Inferior parietal cortex (tissue), 1 donor: ENCODE data around the gene ARID5B.
"Not testable (repeated sequence)": the region's sequence is repeated elsewhere in the genome, so short reads cannot be mapped to it uniquely, and the experiment has no call there.

ENCODE experiments used
- DNase-seq: peaks from one replicate; pipeline ENCODE4 v3.0.0-alpha.2; 2016; ENCODE audit errors: extremely low spot score

The ARID5B gene

DNA sequence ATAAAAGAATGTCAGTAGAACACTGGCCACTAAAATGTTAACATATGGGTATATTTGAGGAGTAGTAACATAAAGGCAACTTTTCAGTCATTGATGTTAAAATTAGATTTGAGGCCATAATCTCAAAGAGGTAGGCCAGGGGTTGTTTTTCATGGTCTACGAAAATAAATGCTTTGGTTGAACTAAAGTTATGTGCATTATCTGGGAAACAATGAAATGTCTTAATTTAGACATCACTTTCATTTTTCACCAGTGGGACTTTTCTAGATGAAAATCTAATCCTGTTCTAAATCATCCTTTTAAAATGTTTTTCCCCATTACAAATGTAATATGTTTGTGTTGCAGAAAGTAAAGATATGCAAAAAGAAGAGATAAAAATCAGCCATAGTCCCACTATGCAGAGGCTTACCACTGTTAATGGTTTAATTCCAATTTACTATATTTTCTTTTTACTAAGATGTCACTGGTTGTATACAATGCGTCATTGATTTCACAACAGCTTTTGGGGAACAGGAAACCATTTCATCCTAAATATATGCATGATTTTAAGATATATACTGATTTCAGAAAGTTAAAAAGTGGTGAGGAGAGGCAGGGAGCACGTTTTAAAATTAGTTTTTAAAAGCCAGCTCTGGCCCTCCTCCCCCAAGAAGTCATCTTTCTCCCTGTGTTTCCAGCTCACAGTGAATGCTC lies 64.3 kb downstream of the ARID5B start:
- no peak for DNase-seq

- no peak for DNase-seq
Observed at GRCh38 chr10:61967298-61967697, 65.8 kb downstream of the ARID5B start.

DNA sequence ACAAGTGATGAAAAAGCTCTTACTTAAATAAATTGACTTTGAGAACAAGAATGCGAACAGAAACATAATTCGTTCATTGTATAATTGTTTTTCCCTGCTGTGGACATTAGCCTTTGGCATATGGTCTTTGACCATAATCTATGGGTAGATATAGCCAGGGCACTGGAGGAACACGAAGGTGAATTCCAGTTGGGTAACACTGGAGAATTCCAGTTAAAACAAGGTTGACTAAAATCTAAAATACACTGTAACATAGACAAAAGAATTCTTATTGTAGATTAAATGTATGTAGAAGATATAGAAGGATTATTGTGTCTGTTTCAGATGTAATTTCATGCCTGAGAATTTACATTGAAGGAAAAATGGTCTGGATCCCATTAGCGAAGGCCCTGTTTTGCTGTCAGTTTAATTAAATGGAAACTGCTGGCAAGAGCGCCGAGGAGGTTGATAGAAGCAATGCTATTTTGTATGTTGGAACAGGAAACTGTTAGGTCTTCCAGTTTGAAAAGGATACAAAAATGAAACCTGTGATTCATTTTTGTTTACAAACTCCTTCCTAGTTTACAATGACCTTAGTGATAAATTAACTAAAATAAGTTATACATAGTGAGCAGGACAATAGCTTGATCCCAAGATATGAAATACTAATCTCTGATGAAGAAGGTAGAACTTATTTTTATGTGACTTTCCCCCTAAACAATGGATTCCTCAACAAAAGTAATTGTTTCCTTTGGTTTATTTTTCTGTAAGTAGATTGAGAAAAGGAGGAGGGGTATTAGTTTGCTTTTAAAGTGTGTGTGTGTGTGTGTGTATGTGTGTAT lies 68.9 kb downstream of the ARID5B start:
- DNase-seq = no peak

DNA sequence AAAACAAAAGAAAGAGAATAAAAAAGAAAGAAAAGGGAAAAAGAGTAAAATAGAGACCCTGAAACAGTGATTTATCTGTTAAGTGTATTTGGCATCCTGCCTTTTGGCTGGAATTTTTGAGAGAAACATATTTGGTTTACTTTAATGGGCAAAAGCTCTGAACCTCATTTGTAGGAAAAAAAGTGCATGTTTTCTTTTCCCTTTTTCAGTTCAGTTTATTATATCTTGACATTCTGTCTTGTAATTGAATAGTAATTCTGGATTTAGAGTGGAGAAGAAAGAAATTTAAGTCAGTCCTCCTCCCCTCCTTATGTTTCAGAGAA lies 69.5 kb downstream of the ARID5B start:
- no peak for DNase-seq

DNA sequence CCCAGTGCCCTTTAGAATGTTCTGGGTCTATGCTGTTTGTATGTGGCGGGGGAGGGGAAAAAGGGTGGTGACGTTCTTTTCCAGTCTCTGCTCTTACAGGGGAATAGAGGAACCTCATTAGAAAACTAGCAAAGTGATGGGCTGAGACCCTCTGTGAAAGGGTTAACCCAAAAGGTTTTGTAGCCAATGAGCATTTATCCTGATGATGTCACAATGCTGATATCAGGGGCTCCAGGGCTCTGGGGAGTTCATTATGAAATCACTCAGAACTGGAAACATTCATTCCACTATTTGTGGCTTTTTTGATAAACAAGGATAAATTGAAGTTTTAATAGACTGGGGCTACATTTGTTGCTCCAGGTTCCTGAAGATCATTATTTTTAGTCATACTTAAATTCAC lies 71.7 kb downstream of the ARID5B start:
- DNase-seq = no peak

DNA sequence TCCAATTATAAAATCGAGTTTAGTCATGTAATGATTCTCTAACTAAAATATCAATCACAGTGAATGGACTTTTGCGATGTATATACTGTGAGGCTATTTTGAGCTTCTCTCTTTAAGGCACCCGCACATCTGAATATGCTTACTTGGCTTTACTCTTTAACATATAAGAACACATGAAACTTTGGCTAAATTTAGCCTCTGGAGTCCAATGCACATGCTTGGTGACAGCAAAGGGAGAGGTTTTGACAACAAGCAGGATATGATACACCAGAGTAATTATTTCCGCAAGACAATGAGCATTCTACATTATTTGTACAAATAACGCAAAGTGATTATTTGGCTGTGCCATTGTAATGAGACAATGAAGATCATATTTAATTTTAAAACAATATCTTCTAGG lies 72.4 kb downstream of the ARID5B start:
- no peak for DNase-seq

DNA sequence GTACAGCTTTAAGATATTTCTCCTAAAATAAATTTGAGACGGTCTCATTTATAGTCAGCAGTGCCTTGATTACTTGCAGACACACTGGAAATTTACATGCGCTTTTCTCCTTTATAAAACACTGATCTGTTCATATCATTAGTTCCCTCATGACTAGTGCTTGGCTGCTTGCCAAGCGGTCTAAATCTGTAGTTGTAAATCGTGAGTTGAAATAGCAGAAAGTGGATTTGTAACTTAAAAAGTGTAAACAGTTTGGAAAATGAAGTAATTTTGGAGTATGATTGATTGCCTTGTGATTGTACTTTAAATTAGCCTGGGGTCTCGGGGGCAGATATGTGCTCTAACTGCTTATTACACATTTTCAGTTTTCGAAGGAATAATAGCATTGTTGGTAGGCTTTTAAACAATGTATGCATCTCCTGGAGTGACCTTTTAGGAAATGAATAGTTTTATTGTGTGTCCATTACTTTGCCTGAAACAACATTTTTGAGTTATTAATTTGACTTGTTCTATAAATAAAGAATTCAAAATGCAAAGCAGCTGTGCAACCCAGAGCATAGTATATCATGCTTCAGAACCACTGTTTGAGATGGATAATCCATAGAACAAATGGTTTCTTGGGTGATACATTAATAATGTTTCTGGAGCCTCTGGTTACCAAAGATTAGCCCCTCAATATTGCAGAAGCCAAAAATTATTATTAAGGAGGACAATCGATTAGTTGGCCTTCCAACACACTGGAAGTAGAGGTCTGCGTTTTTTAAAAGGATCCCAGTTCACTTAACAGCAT lies 73.3 kb downstream of the ARID5B start:
- peak; percentile 86 for DNase-seq

DNA sequence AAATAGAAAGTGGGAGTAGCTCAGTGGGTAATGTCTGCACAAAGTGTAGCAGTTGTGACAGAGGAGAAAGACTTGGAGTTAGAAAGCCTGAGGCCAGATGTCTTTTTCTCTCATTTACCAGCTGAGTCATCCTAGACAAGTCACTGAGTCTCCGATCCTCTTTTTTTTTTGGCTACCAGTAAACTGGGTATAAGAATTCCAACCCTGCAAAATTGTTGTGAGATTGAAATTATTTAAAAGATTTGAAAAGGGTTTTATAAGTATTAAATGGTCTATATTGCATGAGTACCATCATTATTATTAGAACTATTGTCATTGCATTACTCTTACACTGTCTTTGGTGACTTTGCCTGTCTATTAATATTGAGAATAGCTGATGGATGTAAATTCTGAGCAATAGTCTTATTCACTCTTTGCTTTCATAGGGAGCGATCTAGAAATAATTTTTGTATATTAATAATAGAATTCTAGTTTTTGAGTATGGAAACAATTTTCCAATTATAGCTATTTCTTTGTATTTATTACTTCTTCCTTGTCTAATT lies 74.0 kb downstream of the ARID5B start:
- DNase-seq = no peak

- not testable (repeated sequence) for DNase-seq
Observed at GRCh38 chr10:61976951-61977721, 75.6 kb downstream of the ARID5B start.

GRCh38 chr10:61978965-61979364 lies 77.5 kb downstream of the ARID5B start:
- DNase-seq = no peak

DNA sequence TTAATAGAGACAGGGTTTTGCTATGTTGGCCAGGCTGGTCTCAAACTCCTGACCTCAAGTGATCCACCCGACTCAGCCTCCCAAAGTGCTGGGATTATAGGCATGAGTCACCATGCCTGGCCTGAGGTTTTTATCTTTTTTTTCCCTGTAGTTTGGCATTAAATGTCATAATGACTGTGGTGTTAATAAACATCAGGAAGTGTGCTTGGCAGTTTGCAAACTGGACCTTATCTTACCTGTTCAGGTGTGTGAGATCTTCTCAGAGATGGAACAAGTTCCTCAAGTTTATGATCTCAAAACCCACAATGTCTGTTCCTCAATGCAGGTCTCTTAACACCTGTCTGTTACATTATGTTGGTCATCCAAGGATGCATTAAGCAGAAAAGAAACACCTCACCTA lies 80.0 kb downstream of the ARID5B start:
- no peak for DNase-seq

DNA sequence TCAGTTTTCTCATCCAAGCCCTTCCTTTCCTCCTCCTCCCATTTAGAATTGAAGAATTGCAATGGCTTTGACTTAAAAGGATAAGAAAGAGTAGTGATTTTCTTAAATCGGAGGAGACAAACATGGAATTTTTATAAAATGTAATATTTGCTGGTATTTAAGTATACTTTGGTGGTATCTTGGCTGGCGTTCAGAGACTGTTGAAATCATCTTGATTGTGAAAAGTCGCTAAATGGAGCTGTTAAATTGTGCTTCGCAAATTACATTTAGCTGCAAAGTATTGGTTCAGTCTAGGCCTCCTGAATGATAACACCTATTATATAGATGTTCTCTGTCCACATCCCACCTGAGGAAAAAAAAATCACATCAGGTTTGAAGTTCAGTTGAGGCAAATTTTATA lies 81.8 kb downstream of the ARID5B start:
- no peak for DNase-seq

DNA sequence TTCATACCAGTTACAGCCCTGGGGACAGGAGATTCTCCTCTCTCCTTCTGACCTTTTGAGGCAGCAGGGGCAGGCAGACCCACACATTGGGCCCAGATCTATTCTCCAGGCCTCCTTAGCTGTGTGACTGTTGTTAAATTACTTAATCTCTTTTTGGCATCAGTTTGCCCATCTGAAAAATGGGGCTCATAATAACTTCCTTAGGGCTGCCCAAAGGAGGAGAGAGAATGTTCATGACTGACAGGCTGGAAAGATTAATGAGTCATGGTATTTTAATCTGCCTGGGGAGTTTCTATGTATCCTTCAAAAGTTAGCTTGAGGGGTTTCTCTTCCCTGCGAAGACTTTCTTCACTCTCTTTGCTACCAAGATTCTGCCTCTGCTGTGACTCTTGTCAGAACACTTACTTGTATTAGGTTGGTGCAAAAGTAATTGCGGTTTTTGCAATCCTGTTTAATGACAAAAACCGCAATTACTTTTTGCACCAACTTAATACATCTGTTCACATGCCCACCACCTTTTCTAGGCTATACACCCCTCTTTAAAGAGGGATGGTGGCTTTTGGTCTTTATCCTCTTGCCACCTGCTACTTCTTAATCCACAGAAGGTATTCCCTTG lies 83.4 kb downstream of the ARID5B start:
- DNase-seq = no peak

- DNase-seq = no peak
Observed at GRCh38 chr10:61985715-61986114, 84.2 kb downstream of the ARID5B start.

DNA sequence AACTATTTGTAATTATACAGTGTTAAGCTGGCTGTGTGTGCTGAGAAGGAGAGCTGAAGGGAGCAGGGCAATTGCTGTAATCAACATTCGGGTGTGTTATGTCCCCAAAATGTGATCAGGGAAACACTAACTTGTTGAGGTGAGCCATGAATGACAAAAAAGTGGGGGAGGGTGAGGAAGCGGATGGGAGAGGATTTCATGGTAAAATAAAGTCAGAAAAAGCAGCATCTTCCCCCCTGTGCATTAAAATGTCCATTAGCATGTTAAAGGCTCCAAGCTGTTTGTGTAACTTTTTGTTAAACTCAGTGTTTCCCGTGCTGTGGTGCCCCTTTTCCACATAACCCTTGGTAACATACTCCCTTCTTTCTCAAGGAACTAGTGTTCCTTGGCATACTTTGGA lies 84.9 kb downstream of the ARID5B start:
- no peak for DNase-seq

- no peak for DNase-seq
Observed at GRCh38 chr10:61986788-61987492, 85.4 kb downstream of the ARID5B start.

- no peak for DNase-seq
Observed at GRCh38 chr10:61987537-61987936, 86.0 kb downstream of the ARID5B start.

DNA sequence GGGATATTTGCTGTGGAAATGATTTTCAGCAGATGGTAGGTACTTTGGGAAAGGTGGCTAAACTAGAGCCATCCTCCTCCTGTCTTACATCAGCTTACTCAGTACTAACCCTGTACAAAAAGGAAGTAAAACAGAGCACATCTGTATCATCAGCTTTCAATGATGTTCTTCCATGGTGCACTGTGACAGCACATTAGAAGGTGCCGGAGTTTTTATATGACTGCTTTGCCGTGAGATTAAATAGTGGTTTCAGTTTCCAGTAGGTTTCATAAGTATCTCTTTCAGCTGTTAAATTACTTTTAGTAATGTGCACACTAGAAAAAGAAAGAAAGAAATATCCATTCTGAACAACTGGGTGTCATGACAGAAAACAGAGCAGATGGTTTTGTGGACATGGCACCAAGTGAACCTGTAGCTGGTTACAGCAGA lies 86.5 kb downstream of the ARID5B start:
- DNase-seq = no peak

DNA sequence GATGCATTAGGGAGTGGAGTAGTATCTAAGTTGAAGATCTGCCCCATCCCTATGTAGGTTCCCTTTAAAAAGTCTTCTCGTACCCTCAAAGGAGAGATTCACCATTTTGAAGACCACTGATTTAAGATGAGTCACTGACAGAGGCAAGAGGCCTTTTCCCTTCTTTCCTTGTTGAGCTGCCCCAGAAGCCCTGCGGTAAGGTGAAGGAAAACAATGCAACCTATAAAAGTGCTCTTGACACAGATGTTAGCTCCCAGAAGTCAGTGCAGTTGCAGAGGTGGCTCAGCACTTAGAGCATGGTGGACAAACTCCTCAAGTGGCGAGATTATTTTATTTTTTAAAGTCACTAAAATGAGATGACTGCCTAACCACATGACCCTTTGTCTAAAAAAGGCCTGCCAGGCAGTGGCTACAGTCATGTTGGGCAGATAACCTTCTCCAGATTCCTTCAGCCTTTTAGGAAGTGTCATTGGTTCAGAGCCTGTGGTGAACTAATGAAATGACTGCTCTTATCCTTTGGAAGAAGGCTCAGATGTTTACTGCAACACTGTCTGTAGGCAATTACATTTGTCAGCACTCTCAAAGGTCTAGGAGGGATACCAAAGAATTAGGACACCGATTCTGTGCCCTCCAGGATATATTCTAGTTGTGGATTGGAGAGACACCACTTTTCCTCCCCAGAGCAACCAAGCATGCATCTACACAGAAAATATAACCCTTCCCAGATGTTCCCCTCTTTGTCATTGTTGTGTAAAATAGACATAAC lies 88.7 kb downstream of the ARID5B start:
- no peak for DNase-seq

DNA sequence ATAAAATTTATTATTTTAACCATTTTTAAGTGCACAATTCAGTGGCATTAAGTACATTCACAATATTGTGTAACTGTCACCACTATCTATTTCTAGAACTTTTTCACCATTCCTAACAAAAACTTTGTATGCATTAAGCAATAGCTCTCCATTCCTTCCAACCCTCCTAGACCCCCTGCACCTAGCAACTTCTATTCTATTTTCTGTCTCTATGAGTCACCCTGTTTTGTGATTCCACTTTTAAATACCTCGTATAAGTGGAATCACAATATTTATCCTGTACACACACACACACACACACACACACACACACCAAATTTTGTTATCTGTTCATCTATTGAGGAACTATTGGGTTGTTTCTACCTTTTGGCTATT lies 89.2 kb downstream of the ARID5B start:
- DNase-seq = no peak
